HFFc6 (cell line): ENCODE data around the gene EEIG2. TPM values are rescaled to one million over a fixed set of nuclear protein-coding genes. Genes with fewer than 3 reads are reported as not detected.
"Not testable (repeated sequence)": the region's sequence is repeated elsewhere in the genome, so short reads cannot be mapped to it uniquely, and the experiment has no call there.

ENCODE experiments used
- DNase-seq: peaks from one replicate; pipeline ENCODE4 v3.0.0-alpha.2; 2018
- H3K27ac Mint-ChIP-seq: 2 replicates; pipeline ENCODE4 v1.8.0; 2020; ENCODE audit warnings: mild to moderate bottlenecking, mixed read lengths
- H3K27me3 Mint-ChIP-seq: 2 replicates; pipeline ENCODE4 v1.8.0; 2021; ENCODE audit warnings: mild to moderate bottlenecking, moderate library complexity, mixed read lengths; ENCODE audit not compliant: insufficient read depth
- H3K36me3 Mint-ChIP-seq: 2 replicates; pipeline ENCODE4 v1.8.0; 2021; ENCODE audit warnings: low read depth, mixed read lengths
- H3K4me1 Mint-ChIP-seq: 2 replicates; pipeline ENCODE4 v1.8.0; 2020; ENCODE audit warnings: low read depth, mixed read lengths
- H3K4me3 Mint-ChIP-seq: 2 replicates; pipeline ENCODE4 v1.8.0; 2020; ENCODE audit warnings: mild to moderate bottlenecking, moderate library complexity, mixed read lengths
- H3K9me3 Mint-ChIP-seq: 2 replicates; pipeline ENCODE4 v1.8.0; 2020; ENCODE audit warnings: mild to moderate bottlenecking, mixed read lengths
- CTCF ChIP-seq: fragments of 200-600 bp; sonication (generic); IDR thresholded peaks from 2 replicates; pipeline ENCODE4 v1.5.0; 2021; ENCODE audit warnings: antibody characterized with exemption, mild to moderate bottlenecking
- total RNA-seq, 6 experiments: library from RNA; stranded (reverse); fragmentation: NEBNext Ultra II Directional; extraction: Animal tissue kit (Norgen Biotek cat#: 25700); gene quantifications; 2 replicates in 1 of 6; 3 replicates in 5 of 6; pipeline ENCODE4 v1.2.3, GENCODE V29; 2021

EEIG2 gene
- total RNA-seq, 6 experiments from 2014 or later = 3.3 to 5.2 (median 4.5) TPM

DNA sequence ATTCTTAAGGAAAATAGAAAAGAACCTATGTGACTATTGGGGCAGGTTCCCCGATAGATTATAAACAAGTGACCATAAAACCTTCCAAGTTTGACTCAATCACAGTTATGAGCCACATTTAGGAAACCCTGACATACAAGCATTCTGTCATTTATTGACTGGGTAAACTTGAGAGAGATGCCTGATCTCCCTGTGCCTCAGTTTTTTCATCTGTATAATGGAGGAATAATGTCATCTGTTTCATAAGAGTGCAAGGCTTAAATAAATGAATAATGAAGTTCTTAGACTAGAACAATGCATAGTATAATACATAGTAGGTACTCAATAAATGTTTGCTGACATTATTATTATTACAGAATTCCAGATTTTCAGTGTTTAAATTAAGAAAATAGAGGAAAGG lies 18.9 kb upstream of the EEIG2 start:
- Mint-ChIP-seq H3K27me3 (peaks cover 19% of the 10 kb centered on the region), H3K4me3 (no peak overlapping the region), H3K4me1 (no peaks in the 10 kb centered on the region), H3K36me3 (no peaks in the 10 kb centered on the region), H3K9me3 (peaks cover 5% of the 10 kb centered on the region; the same call in 1 of the 2 replicates), H3K27ac (no peak overlapping the region)
- TF ChIP-seq CTCF = no peak
- no peak for DNase-seq

GRCh38 chr1:108541861-108542260 lies 18.0 kb upstream of the EEIG2 start:
- no peaks in the 10 kb centered on the region for H3K4me1 Mint-ChIP-seq
- peaks cover 23% of the 10 kb centered on the region for H3K27me3 Mint-ChIP-seq

DNA sequence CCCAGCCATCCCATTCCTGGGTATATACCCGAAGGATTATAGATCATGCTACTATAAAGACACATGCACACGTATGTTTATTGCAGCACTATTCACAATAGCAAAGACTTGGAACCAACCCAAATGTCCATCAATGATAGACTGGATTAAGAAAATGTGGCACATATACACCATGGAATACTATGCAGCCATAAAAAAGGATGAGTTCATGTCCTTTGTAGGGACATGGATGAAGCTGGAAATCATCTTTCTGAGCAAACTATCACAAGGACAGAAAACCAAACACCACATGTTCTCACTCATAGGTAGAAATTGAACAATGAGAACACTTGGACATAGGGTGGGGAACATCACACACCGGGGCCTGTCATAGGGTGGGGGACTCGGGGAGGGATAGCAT lies 12.4 kb upstream of the EEIG2 start:
- not testable (repeated sequence) for DNase-seq, H3K4me3 Mint-ChIP-seq, H3K36me3 Mint-ChIP-seq, H3K4me1 Mint-ChIP-seq, H3K27ac Mint-ChIP-seq
- peaks cover 11% of the 10 kb centered on the region; the same call in 1 of the 2 replicates for H3K9me3 Mint-ChIP-seq
- peaks cover 24% of the 10 kb centered on the region for H3K27me3 Mint-ChIP-seq

More at GRCh38 chr1:108541861-108542260, 18.0 kb upstream of the EEIG2 start:
- Mint-ChIP-seq H3K36me3 (no peaks in the 10 kb centered on the region), H3K27ac (no peak overlapping the region), H3K4me3 (no peak overlapping the region), H3K9me3 (peaks cover 11% of the 10 kb centered on the region; the same call in 1 of the 2 replicates)
- DNase-seq = no peak
- no peak for TF ChIP-seq CTCF

DNA sequence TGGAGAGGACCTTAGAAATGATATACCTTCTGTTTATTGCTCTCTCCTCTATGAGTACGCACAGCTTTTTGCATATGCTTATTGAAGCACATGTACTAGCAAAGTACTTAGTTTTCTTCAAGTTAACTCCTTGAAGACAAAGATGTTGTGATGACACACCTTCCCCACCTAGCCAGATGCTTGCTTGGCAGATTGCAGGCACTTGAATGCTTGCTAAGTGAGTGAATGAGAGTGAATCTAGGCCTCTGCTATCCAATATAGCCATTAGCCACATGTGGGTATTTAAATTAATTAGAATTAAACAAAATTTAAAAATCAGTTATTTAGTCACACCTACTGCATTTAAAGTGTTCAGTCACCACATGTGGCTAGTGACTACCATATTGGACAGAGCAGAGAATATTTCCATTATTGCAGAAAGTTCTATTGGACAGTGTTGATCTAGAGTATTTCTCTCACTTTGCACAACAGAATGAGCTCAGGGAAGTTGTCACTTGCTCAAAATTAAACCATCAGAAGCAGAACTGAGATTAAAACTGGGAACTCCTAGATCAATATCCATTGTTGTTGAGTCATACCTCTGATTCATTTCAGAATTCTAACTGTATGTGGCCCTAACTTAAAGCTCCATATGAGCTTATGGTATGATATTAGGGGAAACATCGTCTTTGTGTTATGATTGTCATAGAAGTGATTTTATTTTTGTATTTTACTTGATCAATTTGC lies 8.6 kb upstream of the EEIG2 start:
- peaks cover 2% of the 10 kb centered on the region; the same call in 1 of the 2 replicates for H3K9me3 Mint-ChIP-seq
- H3K4me3 Mint-ChIP-seq = no peak overlapping the region
- H3K27me3 Mint-ChIP-seq = peaks cover 9% of the 10 kb centered on the region
- no peak overlapping the region for H3K27ac Mint-ChIP-seq
- no peaks in the 10 kb centered on the region for H3K36me3 Mint-ChIP-seq
- TF ChIP-seq CTCF = no peak
- no peak for DNase-seq
- H3K4me1 Mint-ChIP-seq = no peaks in the 10 kb centered on the region

DNA sequence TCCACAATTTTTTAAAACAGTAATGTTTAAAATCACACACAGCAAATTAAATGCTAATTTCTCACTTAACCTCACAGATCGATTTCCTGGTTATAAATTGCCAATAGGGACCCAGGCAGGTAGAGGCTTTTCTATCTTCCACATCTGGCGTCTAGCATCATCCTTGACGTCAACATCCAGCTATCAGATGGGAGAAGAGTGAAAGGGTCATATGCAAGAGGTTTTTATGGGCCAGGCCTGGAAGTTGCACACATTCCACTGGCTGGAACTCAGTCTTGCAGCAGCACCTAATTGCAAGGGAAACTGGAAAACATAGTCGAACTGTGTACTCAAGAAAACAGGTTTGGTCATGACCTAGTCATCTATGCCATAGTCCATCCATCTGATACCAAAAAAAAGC lies 6.0 kb upstream of the EEIG2 start:
- peaks cover 6% of the 10 kb centered on the region for H3K27me3 Mint-ChIP-seq
- no peaks in the 10 kb centered on the region for H3K36me3 Mint-ChIP-seq
- H3K4me1 Mint-ChIP-seq = no peaks in the 10 kb centered on the region
- no peak overlapping the region for H3K4me3 Mint-ChIP-seq
- TF ChIP-seq CTCF = no peak
- DNase-seq = no peak
- H3K9me3 Mint-ChIP-seq = no peaks in the 10 kb centered on the region
- no peak overlapping the region for H3K27ac Mint-ChIP-seq

- Mint-ChIP-seq H3K36me3 (no peaks in the 10 kb centered on the region), H3K27ac (no peak overlapping the region), H3K27me3 (no peaks in the 10 kb centered on the region), H3K4me3 (no peak overlapping the region), H3K9me3 (no peaks in the 10 kb centered on the region), H3K4me1 (no peaks in the 10 kb centered on the region)
- DNase-seq = no peak
- TF ChIP-seq CTCF = no peak
Measured at GRCh38 chr1:108554682-108555427, 5.0 kb upstream of the EEIG2 start.
